Stimulated activated CD4-positive, alpha-beta T cell treated with anti-CD3 and anti-CD28 coated beads, Interleukin-4, amount 100 ng/mL, for 1 hour (primary cell): ENCODE measurements around the gene TMEM158.

ENCODE experiments used
- DNase-seq: peaks from one replicate; pipeline ENCODE4 v3.0.0-alpha.2; 2020

TMEM158 gene

DNA sequence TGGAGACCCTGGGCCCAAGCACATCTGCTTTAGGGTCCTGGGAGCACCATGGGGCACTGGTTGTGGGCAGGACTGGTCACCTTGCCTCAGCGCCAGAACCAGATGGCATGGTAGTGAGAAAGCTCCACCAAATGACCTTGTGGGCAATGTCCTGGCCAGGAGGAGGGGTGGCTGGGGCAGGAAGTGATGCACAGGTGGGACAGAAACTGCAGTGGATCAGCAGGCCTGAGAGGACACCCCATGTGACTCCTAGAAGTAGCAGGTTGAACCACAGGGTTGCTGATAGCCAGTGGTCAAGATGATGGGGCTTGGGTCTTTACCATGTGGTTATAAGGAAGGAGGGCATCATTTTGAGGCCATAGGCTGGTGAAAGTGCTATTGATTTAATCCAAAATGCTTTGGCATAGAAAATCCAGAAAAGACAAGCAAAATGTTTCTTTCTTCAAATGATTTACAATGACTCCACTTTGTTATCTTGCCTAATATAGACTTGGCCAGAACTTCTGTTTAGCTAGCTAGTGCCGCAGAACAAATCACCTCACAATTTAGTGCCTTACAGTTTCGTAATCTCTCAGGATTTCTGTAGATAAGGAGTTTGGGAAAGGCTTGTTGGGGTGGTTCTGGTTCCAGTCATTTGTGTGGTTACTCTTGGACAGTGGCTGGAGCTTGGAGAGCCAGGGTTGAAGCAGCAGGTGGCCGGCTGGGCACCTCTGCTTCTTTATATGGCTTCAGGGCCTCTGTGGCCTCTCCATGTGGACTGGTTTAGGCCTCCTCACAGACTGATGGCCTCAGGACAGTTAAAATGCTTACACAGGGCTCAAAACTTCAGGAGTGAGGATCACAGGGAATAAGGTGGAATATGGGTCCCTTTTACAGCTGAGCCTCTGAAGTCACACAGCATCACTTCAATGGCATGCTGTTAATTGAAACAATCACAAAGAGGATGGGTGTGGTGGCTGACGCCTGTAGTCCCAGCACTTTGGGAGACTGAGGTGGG is 27.5 kb downstream of the TMEM158 start:
- no peak for DNase-seq

DNA sequence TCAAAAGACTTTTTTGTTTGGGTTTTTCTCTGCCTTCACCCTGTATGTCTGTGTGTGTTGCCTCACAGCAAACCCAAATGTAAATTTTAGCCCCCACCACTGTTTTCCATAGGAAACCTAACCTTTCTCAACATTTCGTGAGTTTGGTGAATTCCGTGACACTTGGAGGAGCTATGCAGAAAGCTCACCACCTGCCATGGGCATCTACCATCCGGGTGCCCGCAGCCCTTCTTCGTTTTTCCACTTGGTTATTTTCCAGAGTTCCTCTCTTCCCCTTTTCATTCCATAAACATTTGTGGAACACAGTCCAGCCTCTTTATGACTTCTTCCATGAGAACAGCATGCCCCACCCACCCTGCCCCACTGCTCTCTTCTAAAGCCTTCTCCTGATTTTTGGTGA is 31.3 kb downstream of the TMEM158 start:
- DNase-seq: no peak

DNA sequence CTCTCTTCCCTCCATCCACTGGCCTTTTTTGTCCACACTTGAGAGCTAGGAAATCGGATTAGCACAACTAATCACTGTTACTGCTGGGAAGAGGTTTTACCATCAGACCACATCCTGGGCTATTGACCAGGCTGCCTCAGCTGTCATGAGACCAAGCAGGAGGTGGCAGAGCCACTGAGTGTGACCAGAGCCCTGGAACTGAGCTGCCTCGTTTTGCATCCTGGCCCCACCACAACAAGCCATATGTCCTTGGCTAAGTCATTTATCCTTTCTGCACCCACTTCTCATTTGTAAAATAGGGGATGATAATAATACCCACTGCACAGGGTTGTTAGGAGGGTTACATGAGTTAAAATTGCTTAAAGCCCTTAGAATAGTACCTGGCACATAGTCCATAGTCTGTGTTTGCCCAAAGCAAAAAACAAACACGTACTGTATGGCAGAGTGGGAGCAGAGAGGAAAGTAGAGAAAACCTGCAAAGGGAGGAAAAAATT is 34.1 kb downstream of the TMEM158 start:
- DNase-seq: no peak

DNA sequence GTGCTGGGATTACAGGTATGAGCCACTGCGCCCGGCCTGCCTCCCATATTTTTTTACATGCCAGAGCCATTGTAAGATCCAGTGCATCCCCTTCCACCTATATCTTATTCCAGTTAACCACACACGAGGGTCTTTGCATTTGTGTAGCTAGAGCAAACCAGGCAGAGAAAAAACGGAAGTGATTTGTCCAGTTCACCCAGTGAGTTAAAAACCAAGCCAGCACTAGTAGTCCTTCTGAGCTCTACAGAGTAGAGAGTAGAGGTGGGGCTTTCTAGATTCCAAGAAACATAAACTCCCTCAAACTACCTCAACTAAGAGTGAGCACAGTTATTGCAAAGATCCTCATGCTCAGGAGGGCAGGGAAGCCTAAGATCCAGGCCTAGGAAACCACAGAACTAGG is 34.7 kb downstream of the TMEM158 start:
- no peak for DNase-seq

DNA sequence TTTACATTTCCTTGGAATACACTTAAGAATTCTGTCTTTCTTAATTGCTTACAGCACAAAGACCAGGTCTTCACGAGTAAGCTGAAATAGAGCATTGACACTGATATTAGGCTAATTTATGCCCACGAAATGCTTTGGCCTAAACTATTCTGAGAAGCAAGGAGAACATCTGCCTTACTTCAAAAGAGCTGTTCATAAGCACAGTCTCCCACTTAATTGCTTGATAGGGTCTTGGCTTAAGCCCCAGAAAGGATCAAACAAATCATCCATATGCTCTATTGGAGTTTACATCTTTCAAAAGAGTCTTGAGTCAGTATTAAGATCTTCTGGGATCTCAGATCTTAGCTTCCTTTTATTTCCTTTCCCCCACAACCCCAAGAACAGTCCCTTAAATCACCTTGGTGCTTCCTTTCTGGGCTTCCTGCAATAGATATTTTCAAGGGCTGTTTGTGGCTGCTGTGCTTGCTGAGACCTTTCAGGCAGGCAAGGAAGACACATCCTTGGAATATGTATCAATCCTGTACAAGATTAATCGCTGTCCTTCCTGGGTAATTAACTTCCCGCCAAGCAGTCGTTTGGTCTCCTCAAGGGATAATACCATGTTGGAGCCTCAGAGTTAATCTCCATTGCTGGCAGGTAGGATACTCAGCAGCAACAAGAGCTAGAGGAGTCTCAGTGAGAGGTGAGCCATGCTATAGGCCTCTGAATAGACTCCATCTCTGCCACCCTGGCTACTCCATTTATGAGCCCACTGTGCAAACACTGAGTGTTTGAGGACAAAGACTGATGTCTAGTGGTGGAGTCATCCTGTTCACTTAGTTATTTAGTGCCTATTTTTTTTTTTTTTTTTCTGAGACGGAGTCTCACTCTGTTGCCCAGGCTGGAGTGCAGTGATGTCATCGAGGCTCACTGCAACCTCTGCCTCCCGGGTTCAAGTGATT is 37.1 kb downstream of the TMEM158 start:
- no peak for DNase-seq

DNA sequence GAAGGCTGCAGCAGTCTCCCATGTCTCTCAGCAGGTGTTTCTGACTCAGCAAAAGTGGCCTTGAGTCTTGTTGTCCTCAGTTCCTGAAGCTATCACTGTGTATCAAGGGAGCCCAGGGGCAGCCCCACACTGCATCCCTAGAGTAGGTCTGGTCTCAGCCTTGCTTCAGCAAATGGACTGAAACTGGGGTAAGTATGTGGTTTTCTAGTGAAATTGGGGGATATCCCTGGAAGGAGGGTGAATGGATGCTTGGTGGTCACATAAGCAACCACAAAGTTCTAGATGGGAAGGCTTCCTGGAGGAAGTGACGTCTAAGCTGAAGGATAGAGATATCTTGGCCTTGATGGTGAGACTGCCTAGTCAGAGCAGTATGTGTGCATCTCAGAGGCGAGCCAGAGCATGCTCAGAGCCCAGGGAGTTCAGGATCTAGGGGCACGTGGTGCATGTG is 38.4 kb downstream of the TMEM158 start:
- no peak for DNase-seq

DNA sequence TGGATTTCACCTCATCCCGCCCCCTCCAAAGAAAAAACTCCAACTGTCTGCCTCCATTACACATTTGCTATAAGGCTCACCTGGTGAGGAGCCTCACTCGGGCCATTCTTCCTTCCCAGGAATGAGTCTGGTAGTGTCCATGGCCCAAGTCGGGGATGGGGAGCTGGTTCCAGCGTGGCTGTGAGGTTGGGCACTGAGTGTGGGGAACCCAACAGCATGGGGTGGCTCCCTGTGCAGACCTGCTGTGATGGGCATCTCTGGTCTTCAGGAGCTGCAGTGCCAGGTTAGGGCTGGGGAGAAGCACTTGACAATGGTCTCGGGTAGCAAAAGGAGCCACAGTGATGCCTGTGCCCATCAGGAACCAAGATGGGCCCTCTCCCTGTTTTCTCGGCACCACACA is 39.2 kb downstream of the TMEM158 start:
- DNase-seq: no peak

DNA sequence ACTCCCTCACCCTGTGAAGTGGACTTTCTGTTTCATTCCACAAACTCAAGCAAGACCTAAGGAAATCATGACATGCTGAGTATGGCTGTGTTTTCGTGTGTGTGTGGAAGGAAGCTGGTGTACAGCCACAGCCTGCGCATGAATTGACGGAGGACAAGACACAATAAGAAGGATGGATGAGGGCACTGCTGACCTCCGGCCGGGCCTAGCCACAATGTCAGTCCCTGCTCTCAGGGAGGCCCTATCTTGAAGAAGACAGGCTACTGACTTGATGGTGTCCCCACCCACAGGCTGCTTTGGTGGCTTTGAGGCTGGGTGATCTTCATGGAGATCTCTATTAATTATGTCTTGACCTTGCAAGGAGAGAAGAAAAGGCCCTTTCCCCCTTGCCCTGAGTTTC is 40.6 kb downstream of the TMEM158 start:
- no peak for DNase-seq

DNA sequence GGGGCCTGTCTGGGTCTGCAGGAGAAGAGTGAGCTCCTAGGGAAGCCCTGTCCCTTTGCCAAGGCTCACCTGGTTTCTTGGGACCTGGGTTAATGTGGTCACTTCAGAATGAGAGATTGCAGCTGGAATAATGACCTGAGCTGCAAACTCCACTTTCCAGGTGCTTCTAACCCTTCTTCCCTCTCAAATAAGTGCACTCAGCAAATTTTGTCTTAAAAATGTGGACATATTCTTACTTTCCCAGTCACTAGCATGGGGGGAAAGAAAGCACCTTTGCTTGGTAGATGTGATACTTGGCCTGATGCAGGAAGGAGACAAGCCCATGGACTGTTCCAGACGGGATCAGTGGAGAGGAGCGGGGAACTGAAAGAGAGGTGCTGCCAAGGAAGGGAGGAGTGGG is 41.0 kb downstream of the TMEM158 start:
- DNase-seq: no peak

DNA sequence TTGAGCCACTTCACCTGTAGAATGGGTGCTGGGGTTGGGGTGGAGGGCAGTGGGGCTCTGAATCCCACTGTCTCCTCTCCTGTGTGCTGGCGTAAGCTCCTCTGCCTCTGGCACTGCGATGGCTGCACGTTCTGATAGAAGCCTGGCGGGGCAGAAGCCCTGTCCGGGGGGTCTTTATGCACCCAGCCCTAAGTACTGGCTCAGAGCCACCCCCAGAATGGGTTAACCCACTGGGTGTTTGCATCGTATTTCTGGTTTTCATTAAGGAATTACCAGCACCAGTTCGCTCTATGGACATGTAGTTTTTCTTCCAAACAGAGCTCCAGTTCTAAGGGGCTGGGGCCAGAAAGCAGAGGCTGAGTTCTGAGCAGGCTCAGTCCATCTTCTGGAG is 42.2 kb downstream of the TMEM158 start:
- no peak for DNase-seq

DNA sequence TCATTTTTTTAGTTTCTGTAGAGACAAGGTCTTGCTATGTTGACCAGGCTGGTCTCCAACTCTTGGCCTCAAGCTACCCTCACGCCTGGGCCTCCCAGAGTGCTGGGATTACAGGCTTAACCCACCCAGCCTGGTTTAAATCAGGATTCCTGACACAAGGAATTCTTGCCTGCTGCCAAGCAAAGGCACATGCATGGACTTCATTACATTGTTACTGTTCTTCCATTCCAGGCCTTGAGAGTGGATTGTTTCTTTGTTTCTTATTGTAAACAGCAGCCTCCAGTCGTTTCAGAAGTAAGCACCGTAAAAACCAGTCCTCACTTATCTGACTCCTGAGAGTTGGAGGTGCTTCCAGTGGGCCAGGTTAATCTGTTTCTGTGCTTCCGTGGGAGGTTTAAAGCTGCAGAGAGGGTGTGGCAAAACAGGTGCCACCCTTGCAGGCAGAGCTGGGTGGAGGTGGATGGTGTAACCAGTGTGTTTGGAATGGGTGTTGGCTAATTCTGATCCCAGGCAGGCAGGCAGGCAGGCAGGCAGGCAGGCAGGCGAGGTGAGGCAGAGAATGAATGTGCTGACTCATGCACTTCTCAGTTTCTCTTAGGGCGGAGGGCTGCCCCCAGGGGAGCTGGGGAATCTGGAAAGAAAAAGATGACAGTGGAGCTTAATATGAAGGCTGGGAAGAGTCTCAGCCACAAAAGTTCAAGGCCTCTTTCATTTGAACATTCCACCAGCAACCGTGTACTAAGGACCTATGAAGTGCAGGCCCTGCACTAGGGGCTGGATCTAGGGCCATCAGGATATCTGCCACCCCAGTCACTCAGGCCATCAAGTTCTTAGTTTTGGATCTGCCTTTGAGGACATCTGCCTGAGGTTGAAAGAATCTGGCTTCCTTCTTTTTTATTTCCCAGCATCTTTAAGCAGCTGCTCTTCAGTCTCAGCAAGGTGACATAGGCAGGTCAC is 42.9 kb downstream of the TMEM158 start:
- DNase-seq: no peak

DNA sequence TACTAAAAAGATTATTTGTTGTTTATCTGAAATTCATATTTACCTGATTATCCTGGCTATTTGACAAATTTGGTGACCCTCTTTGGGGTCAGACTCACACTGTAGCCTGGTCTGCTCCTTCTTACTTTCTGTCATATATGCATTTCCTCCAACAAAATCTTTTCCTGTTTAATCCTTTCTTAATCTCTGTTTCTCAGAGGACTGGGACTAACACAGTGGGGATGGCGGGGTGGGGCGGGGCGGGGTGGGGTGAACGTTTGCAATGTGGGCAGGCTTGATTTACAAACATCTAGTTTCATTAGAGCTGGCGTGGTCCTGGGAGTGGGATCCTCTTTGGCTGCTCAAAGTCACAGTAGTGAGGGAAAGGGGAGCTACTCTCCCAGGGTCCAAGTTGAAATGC is 44.6 kb downstream of the TMEM158 start:
- DNase-seq: no peak

DNA sequence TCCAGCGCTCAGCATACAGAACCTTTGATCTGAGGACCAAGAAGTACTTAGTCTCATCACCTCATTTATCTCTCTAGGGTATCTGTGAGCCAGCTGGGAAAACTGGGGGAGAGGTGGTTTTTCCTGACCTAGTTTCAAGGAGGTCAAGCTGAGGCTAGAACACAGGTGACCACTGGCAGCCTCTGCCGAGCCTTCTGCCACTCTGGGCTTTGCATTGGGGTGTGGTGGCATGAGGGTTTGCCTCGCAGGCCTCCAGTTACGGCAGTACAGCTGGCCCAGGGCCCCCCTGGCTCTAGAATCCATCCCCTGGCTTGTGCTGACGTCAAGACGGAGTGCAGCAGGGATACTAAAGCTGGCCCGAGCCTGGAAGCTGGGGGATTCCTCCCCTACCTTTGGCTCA is 45.2 kb downstream of the TMEM158 start:
- no peak for DNase-seq

DNA sequence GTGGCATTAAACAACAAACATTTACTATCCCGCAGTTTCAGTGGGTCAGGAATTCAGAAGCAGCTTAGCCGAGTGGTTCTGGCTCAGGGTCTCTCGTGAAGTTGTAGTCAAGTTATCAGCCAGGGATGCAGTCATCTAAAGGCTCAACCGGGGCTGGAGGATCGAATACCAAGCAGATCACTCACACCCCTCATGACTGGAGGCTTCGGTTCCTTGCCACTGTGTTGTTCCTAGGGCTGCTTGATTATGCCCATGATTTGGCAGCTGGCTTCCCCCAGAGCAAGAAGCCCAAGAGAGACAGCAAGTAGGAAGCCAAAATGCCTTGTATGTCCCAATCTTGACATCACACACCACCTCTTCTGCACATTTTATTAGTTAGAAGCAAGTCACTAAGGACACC is 46.0 kb downstream of the TMEM158 start:
- DNase-seq: no peak

DNA sequence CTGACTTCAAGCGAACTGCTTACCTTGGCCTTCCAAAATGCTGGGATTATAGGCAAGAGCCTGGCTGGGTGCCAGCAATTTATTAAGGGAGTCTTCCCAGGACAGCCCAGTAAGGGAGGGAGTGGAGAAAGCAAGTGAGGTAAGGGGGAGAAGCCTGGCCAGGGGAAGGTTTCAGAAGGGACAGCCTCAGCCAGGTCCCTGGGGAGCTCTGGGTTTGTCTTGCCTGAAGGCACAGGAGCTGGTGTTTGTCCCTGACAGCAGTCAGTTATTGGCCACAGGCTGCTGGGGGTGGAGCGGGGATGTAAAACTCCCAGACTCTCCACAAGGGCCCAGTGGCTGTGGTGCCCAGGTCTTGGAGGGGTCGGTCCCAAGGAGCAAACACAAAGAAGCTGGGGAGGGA is 46.9 kb downstream of the TMEM158 start:
- DNase-seq: no peak

DNA sequence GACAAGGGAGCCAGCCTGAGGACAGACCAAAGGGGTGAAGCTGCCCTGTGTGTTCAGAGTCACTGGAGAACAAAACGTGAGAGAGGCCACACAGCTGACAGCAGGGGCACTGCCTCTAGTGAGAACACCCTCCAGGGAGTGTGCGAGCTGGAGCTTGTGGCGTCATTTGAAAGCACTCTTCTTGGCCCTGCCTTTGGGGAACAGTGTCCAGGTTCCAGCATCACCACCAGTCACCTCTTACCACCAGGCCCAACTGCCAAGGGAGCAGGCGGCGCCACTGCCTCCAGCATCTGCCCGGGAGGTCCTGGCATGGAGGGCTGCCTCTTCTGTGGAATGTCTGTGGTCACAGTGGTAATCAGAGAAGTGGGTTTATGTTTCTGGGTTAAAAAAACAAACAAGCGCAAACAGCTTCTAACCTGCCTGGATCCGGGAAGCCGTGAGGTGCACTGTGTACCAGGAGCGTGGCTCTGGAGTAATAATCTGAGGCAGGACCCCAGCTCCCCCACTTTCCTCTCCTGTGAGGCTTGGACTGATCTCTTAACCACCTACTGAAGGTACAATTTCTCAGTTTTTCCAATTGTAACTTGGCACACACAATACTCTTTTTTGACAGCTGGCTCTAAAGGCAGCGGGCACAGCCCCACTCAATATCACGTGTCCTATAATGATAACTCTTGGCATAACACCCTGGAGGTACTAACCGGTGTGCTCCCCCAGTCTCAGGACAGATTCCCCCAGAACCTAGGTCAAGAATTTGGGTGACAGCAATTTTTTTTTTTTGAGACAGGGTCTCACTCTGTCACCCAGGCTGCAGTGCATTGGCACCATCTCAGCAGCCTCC is 47.7 kb downstream of the TMEM158 start:
- no peak for DNase-seq

DNA sequence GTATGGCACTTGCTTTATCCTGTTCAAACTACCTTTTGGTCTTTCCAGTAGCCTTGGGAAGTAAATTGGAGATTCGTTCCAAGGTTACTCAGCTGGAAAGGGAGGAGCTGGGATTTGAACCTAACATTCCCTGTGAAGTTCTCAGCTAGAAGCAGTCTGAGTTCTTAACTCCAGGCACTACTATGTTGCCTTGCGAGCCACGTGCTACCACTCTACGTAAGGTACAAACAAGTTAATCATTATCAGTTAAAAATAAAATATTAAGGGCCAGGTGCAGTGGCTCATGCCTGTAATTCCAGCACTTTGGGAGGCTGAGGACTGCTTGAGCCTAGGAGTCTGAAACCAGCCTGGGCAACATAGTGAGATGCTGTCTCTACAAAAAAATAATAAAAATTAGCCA is 49.2 kb downstream of the TMEM158 start:
- DNase-seq: no peak
